CD4-positive, alpha-beta T cell (primary cell): Measurements from ENCODE around the gene ROBO2. TPM values are rescaled to one million over a fixed set of nuclear protein-coding genes. Genes with fewer than 3 reads are reported as not detected.

Experiments
- ATAC-seq: fragments of 200-7000 bp; cut with Tn5 transposase; one replicate; pipeline ENCODE4 v1.10.0; 2022; ENCODE audit warnings: mild to moderate bottlenecking; ENCODE audit not compliant: poor library complexity
- CTCF ChIA-PET: fragments of 350-600 bp; sonication (Branson Sonifier 250); formaldehyde crosslinking; loops from one replicate; lab custom pipeline; 2021; ENCODE audit warnings: antibody characterized with exemption, inconsistent platforms; lab: Charles Lee
- POLR2A ChIA-PET: fragments of 350-600 bp; sonication (Branson Sonifier 250); formaldehyde crosslinking; loops from one replicate; lab custom pipeline; 2021; ENCODE audit warnings: antibody characterized with exemption, inconsistent platforms; lab: Charles Lee
- DNase-seq, 14 experiments: peaks; one replicate each; pipeline ENCODE4 v3.0.0-alpha.2; 2013 to 2020; ENCODE audit warnings: mixed read lengths in 2 of 14
- H3K27ac ChIP-seq, 2 donors: one replicate each; pipeline versions ENCODE4 v1.5.1 to v1.7.0; 2013; ENCODE audit warnings: low read length in 2 of 2, low read depth in 1 of 2, mild to moderate bottlenecking in 1 of 2
- H3K27me3 ChIP-seq, 2 experiments: 1 replicate in 1 of 2; 2 replicates in 1 of 2; pipeline versions ENCODE4 v1.6.1 to v1.7.0; 2013; ENCODE audit warnings: low read length in 2 of 2, control low read depth in 1 of 2, mild to moderate bottlenecking in 1 of 2, moderate library complexity in 1 of 2; ENCODE audit not compliant: insufficient read depth in 2 of 2, control insufficient read depth in 1 of 2
- H3K36me3 ChIP-seq: one replicate; pipeline ENCODE4 v1.6.1; 2013; ENCODE audit warnings: low read length, control low read depth; ENCODE audit not compliant: insufficient read depth
- H3K4me1 ChIP-seq: one replicate; pipeline ENCODE4 v1.6.1; 2013; ENCODE audit warnings: low read length, control low read depth; ENCODE audit not compliant: insufficient read depth
- H3K4me3 ChIP-seq: one replicate; pipeline ENCODE4 v1.5.1; 2013; ENCODE audit warnings: mild to moderate bottlenecking, low read length, moderate library complexity
- H3K9me3 ChIP-seq, 2 experiments: 1 replicate in 1 of 2; 2 replicates in 1 of 2; pipeline versions ENCODE4 v1.6.1 to v1.7.0; 2013; ENCODE audit warnings: low read length in 2 of 2, mild to moderate bottlenecking in 2 of 2, control low read depth in 1 of 2, moderate library complexity in 1 of 2; ENCODE audit not compliant: control insufficient read depth in 1 of 2, insufficient read depth in 1 of 2
- H3K27ac Mint-ChIP-seq: one replicate; pipeline ENCODE4 v1.8.0; 2020; ENCODE audit warnings: mixed read lengths
- H3K27me3 Mint-ChIP-seq: one replicate; pipeline ENCODE4 v1.8.0; 2021; ENCODE audit warnings: mixed read lengths
- H3K36me3 Mint-ChIP-seq: one replicate; pipeline ENCODE4 v1.8.0; 2021; ENCODE audit warnings: low read depth, mixed read lengths
- H3K4me1 Mint-ChIP-seq: one replicate; pipeline ENCODE4 v1.8.0; 2021; ENCODE audit warnings: low read depth, mixed read lengths
- H3K4me3 Mint-ChIP-seq: one replicate; pipeline ENCODE4 v1.8.0; 2020; ENCODE audit warnings: mild to moderate bottlenecking, mixed read lengths
- H3K9me3 Mint-ChIP-seq: one replicate; pipeline ENCODE4 v1.8.0; 2020; ENCODE audit warnings: mixed read lengths
- intact Hi-C, 2 experiments: fragments of 100-400 bp; cut with DNase I in 1 of 2; cut with micrococcal nuclease in 1 of 2; formaldehyde crosslinking; loops; one replicate each; pipeline versions ENCODE4 v1.15.1 to v1.9.0; 2023 to 2025; cut with DNase I, micrococcal nuclease
- total RNA-seq, 174 experiments: library from RNA in 2 of 174; stranded (reverse) in 2 of 174; gene quantifications; one replicate each; pipeline ENCODE4 v1.2.3 and lab custom pipeline; 2021 to 2026
- TF ChIP-seq, protein P1 (sequence below): fragments of 200-600 bp; IDR thresholded peaks from one replicate; pipeline ENCODE4 v1.8.0; 2022; ENCODE audit warnings: antibody characterized with exemption, mild to moderate bottlenecking

Gene ROBO2
- total RNA-seq, 2 experiments from 2014 or later = not detected

- ATAC-seq (no peak), DNase-seq (no peak)
- no peaks in the 10 kb centered on the region for H3K36me3 ChIP-seq
- no peaks in the 10 kb centered on the region for H3K4me1 ChIP-seq
- POLR2A ChIA-PET = no interaction called here
- Mint-ChIP-seq H3K9me3 (peaks cover 15% of the 10 kb centered on the region), H3K27ac (no peak overlapping the region), H3K27me3 (no peaks in the 10 kb centered on the region), H3K36me3 (no peaks in the 10 kb centered on the region), H3K4me3 (no peak overlapping the region), H3K4me1 (no peaks in the 10 kb centered on the region)
- H3K9me3 ChIP-seq = peaks cover 4 to 12% of the 10 kb centered on the region in 2 experiments
- H3K27me3 ChIP-seq = no peaks in the 10 kb centered on the region
- CTCF ChIA-PET = no interaction called here
- TF ChIP-seq, protein P1, sequence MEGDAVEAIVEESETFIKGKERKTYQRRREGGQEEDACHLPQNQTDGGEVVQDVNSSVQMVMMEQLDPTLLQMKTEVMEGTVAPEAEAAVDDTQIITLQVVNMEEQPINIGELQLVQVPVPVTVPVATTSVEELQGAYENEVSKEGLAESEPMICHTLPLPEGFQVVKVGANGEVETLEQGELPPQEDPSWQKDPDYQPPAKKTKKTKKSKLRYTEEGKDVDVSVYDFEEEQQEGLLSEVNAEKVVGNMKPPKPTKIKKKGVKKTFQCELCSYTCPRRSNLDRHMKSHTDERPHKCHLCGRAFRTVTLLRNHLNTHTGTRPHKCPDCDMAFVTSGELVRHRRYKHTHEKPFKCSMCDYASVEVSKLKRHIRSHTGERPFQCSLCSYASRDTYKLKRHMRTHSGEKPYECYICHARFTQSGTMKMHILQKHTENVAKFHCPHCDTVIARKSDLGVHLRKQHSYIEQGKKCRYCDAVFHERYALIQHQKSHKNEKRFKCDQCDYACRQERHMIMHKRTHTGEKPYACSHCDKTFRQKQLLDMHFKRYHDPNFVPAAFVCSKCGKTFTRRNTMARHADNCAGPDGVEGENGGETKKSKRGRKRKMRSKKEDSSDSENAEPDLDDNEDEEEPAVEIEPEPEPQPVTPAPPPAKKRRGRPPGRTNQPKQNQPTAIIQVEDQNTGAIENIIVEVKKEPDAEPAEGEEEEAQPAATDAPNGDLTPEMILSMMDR = no peak
- H3K27ac ChIP-seq = no peak overlapping the region
- H3K4me3 ChIP-seq = no peak overlapping the region
- intact Hi-C loops = no loop called here
These were observed 646.7 kb downstream of the ROBO2 start for GRCh38 chr3:77686560-77686959.

DNA sequence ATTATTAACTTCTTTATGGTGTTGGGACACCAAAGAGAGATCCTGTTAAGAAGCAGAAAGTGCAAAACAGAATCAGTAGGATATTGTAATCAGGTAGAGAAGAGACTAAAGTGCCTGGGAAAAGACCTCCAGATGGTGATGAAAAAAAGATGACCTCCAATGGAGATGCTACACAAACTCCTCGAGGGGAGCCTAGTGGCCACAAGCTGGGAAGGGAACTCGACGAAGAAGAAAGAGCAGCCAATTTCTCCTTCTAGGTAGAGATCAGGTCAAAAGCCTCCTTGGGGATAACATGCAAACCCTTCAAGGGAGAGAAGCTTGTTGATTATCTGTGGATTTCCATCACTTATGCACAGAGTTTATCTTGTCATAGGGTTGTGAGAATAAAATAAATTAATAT lies 647.6 kb downstream of the ROBO2 start:
- POLR2A ChIA-PET = no interaction called here
- Mint-ChIP-seq H3K4me1 (no peaks in the 10 kb centered on the region), H3K4me3 (no peak overlapping the region), H3K9me3 (peaks cover 10% of the 10 kb centered on the region), H3K27me3 (no peaks in the 10 kb centered on the region), H3K27ac (no peak overlapping the region), H3K36me3 (no peaks in the 10 kb centered on the region)
- H3K9me3 ChIP-seq = peaks cover 2 to 4% of the 10 kb centered on the region in 2 experiments
- intact Hi-C loops = no loop called here
- CTCF ChIA-PET = no interaction called here
- ATAC-seq (no peak), DNase-seq (no peak)
- H3K36me3 ChIP-seq = no peaks in the 10 kb centered on the region
- H3K4me1 ChIP-seq = no peaks in the 10 kb centered on the region
- H3K4me3 ChIP-seq = no peak overlapping the region
- TF ChIP-seq, protein P1 = no peak
- no peak overlapping the region for H3K27ac ChIP-seq
- H3K27me3 ChIP-seq = no peaks in the 10 kb centered on the region

DNA sequence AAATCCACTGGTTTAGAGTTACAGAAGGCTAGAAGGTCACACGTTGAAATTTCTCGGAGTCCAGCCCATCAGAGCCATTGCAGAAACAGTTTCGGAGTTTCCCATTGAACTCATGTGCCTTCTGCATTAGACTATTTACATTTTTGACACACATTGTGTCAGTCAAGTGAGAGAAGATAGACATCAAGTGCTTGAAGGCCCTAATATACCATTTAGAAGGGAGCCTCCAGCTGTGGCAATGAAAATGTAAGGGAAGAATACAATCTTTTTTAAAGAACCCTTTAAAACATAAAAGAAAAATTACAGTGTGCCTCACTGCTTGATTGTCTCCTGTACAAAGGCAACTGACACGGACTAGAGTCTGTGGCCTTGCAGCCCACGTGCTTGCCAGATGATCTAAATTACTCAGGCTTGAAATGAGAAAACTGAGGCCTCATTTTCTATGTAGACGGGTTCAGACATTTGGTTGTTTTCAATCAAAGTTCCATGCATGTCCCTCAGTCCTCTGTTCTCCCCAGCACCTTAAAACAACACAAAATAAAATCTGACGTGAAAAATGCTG lies 650.5 kb downstream of the ROBO2 start:
- intact Hi-C loops = no loop called here
- Mint-ChIP-seq H3K27ac (no peak overlapping the region), H3K9me3 (peaks cover 6% of the 10 kb centered on the region), H3K27me3 (no peaks in the 10 kb centered on the region), H3K36me3 (no peaks in the 10 kb centered on the region), H3K4me3 (no peak overlapping the region), H3K4me1 (no peaks in the 10 kb centered on the region)
- CTCF ChIA-PET = no interaction called here
- no peaks in the 10 kb centered on the region for H3K4me1 ChIP-seq
- H3K27me3 ChIP-seq = no peaks in the 10 kb centered on the region
- no peaks in the 10 kb centered on the region for H3K36me3 ChIP-seq
- no peak overlapping the region for H3K4me3 ChIP-seq
- H3K27ac ChIP-seq = no peak overlapping the region
- POLR2A ChIA-PET = no interaction called here
- no peak for DNase-seq
- no peak for ATAC-seq
- TF ChIP-seq, protein P1 = no peak
- no peaks in the 10 kb centered on the region for H3K9me3 ChIP-seq
